ENCODE results near the gene LYST.
"Not testable (repeated sequence)": the region's sequence is repeated elsewhere in the genome, so short reads cannot be mapped to it uniquely, and the experiment has no call there.

The LYST gene

DNA sequence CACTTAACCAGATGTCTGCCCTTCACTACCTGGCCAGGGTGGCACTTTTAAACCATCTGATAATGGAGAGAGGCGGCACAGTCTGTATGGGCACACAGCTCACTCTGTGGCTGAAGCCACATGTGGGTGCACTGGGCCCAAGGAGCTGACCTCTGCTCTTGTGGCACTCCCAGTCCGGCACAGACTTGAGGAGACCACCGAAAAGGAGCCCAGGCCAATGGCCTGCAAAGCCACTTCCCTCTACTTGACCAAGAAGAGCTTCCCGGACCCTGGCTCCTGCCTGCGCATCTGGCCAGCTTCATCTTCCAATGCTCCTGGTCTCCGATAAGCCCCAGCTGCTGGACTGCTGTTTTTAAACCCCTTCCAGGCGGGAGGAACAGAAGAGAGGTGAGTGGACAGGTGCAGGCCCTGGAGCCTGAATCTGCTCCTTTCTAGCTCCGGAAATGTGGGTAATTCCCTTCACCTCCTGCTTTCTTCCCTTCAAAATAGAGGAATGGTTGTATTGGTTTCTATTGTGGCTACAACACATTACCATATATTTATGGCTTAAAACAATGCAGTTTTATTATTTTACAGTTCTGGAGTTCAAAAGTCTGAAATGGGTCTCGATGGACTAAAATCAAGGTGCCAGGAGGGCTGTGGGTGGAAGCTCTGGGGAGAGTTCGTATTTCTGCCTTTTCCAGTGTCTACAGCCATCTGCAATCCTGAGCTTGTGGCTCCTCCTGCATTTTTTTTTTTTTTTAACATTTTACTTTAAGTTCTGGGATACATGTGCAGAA is 228.8 kb downstream of the LYST start:
- no peak for DNase-seq (ENCODE audit: low spot score)

DNA sequence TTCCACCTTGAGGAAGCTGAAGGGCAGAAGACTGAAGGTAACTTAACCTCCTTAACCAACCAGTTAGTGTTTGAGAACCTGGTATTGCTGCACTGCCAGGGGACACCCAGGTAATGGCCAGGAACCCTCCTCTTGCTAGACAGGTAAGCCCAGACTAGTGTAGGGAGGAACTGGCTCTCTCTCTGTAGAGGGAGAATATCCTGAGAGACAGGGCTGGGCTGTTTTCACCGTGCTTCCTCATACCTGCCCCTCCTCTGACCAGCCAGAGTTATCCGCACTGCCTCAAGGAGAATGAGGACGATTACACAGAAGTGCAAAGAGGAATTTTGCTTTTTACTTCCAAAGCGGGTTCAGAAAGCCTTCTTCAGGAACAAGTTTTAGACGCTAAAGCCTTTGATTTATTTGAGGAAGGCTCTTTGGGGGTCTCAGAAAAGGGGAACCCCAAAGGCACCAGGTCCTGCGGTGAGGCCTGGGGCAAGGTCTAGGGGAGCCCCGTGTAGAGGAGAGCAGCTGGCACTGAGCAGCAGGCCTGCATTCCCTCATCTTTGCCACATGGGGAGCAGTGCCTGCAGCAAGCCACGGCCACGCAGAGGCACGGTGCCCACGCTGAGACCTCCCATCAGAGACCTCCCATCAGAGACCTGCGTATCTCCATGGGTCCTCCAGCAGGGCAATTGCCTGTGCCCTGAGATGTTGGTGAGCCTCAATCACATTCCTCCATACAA is 230.6 kb downstream of the LYST start:
- no peak for DNase-seq (ENCODE audit: low spot score)

GRCh38 chr1:235632506-235633401 is 234.0 kb downstream of the LYST start:
- DNase-seq (ENCODE audit: low spot score): no peak

DNA sequence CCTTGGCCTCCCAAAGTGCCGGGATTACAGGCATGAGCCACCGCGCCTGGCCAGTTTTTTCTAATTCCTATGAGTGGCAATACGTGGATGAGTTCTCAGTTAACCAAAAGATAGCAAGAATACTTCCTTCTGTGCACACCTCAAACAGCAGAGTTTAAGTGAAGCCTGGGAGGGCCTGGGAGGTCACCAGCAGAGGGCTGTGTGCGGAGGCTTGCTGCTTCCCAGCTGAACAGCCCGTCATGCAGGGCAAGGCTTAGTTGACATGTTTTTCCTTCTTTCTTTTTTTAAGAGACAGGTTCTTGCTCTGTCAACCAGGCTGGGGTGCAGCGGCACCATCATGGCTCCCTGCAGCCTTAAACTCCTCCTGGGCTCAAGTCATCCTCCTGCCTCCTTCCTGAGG is 234.9 kb downstream of the LYST start:
- DNase-seq (ENCODE audit: low spot score): no peak

- DNase-seq (ENCODE audit: low spot score): no peak
Observed at GRCh38 chr1:235628316-235629005, 238.2 kb downstream of the LYST start.

DNA sequence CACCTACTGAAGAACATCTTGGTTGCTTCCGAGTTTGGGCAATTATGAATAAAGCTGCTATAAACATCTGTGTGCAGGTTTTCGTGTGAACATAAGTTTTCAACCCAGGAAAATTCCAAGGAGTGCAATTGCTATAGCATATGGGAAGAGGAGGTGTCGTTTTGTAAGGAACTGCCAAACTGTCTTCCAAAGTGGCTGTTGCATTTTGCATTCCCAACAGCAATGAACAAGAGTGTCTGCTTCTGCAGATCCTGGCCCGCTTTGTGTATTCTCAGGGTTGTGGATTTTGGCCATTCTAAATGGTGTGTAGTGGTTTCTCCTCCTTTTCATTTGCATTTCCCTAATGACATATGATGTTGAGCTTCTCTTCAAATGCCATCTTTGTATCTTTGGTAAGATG is 240.9 kb downstream of the LYST start:
- DNase-seq (ENCODE audit: low spot score): no peak

DNA sequence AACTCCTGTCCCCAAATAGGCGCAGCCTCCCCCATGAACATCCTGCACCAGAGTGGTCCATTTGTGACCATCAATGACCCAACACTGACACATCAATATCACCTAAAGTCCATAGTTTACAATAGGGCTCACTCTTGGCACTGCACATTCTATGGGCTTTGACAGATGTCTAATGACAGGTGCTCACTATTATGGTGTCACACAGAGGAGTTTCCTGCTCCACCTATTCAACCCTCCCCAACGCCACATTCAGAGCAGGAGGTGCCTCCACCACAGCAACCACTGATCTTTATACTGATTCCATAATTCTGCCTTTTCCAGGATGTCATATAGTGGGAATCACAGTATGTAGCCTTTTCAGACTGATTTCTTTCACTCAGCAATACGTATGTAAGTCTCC is 241.4 kb downstream of the LYST start:
- no peak for DNase-seq (ENCODE audit: low spot score)

DNA sequence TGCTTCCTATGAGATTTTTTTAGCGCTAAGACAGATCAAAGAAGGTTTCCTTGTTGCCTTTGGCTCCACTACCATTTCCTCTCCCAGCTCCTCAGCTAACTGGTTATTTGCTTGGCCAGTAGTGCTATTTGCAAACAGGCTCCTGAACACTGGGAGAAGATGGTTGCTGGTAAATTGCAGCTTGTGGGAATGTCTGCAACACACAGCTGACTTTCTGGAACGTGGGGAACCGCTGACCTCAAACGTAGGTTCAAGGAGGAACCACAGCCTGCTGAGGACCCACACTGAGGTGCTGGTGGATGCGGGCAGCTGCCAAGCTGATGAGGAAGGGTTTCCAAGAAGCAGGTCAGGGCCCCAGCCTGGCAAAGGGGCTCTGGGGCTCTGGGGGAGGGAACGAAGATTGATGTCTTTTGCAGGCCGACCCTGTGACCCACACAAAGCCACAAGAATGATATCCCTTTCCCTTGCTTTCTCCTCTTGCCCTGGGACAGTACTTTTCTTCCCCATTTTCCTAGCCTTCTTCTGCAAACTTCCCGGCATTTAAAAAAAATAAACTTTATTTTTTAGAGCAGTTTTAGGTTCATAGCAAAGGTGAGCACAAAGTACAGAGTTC is 241.9 kb downstream of the LYST start:
- no peak for DNase-seq (ENCODE audit: low spot score)

- no peak for DNase-seq (ENCODE audit: low spot score)
Observed at GRCh38 chr1:235622936-235623779, 243.5 kb downstream of the LYST start.

GRCh38 chr1:235619149-235619548 is 247.6 kb downstream of the LYST start:
- not testable (repeated sequence) for DNase-seq (ENCODE audit: low spot score)

- no peak for DNase-seq (ENCODE audit: low spot score)
Observed at GRCh38 chr1:235617808-235618207, 248.9 kb downstream of the LYST start.

- DNase-seq (ENCODE audit: low spot score): no peak
Observed at GRCh38 chr1:235617140-235617539, 249.6 kb downstream of the LYST start.

DNA sequence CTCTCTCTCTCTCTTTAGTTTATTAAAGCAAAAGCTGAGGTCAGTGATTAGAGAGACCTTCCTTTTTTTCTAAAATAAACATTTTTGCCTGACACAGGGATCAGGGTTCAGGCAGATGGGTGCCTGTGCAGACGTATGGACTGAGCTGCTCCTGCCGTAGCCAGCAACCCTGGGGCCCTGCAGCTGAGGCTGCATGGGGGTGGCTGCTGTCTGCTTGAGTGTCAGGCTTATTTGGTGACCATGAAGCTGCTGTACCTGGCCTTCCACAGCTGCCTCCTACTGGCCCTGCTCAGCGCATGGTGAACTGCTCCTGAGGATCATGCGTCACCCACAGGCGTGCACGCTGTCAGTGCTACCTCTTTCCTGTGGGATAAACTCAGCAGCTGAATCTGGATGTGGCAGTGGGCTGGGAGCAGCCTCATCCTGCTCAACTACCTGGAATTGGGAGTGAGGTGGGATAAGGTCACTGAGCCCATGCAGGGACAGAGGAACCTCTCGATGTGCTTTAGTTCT is 252.2 kb downstream of the LYST start:
- DNase-seq (ENCODE audit: low spot score): no peak

GRCh38 chr1:235613602-235614001 is 253.1 kb downstream of the LYST start:
- DNase-seq (ENCODE audit: low spot score): no peak

DNA sequence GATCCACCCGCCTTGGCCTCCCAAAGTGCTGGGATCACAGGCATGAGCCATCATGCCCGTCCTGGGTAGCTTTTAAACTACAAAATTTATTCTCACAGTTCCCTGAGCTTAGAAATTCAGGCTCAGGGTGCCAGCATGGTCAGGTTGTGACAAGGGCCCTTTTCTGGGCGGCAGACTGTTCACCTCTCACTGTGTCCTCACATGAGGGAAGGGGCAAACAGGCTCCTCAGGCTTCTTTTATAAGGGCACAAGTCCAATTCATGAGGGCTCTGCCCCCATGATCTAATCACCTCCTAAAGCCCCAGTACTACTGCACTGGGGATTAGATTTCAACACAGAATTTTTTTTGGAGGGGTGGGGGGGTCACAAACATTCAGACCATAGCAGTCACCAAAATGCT is 253.9 kb downstream of the LYST start:
- no peak for DNase-seq (ENCODE audit: low spot score)
